Breast epithelium (tissue), 3 donors: ENCODE results near the gene MARVELD3.

ENCODE experiments used
- CTCF ChIP-seq, 3 donors: fragments of 450-650 bp; IDR thresholded peaks; one replicate each; pipeline ENCODE4 v1.5.1; 2016 to 2017; ENCODE audit warnings: antibody characterized with exemption in 3 of 3, mild to moderate bottlenecking in 3 of 3, moderate library complexity in 3 of 3
- POLR2A ChIP-seq: fragments of 450-650 bp; IDR thresholded peaks from one replicate; pipeline ENCODE4 v1.6.1; 2016; ENCODE audit warnings: antibody characterized with exemption, mild to moderate bottlenecking, moderate library complexity
- POLR2AphosphoS5 ChIP-seq, 3 donors: sonication (generic); formaldehyde crosslinking; IDR thresholded peaks; one replicate each; pipeline ENCODE4 v1.6.1; 2017; ENCODE audit warnings: antibody characterized with exemption in 3 of 3

DNA sequence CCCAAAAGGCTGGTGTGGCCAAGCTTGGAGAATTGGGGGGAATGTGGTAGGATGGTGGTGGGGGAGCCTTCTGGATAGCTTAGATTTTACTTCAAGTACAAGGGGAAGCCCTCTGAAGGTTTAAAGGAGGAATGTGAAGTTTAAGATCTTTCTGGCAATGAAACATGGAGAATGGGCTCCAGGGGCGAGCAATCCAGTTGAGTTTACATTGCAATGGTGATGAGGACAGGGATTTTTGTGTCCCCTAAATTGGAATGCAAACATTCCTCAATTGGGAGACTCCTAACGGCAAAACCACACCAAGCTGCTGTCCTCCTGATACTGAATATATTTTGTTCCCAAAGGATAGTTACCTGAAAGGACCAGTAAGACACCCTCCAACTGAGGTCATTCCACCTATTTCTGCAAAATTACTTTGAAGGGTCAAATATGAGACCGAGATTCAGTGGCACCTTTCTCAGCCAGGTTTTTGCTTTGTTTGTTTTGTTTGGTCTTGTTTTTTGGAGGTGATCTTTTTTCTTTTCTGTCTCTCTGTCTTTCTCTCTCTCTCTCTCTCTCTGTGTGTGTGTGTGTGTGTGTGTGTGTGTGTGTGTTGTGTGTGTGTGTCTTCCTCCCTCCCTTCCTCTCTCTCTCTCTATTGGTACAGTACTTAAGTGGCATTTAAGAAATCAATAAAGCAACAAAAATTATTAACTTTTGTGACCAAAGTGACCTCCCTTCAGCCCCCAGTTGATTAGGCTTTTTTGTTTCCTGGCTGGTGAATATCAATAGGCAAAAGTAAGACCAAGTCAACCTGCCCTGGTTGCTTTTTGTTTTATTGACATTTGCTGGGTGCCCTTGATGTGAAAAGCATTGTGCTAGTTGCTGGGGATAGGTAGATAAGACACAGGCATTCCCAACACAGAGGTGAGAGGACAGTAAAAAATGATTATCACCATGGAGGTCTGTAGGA is 32.7 kb upstream of the MARVELD3 start:
- no peak for TF ChIP-seq CTCF (IDR thresholded peaks at IDR 0.05)
- TF ChIP-seq POLR2A, result no peak
- TF ChIP-seq POLR2AphosphoS5 (IDR thresholded peaks at IDR 0.05), result no peak
